Fibroblast of the aortic adventitia (primary cell): ENCODE measurements around the gene MTAP. TPM values are rescaled to one million over a fixed set of nuclear protein-coding genes. Genes with fewer than 3 reads are reported as not detected.
A peak's percentile ranks its signal among the peaks of the same experiment; 100 is the strongest.

Experiments used
- DNase-seq: peaks from one replicate; pipeline ENCODE4 v3.0.0-alpha.2; 2010; ENCODE audit warnings: low read depth
- H3K4me3 ChIP-seq: 2 replicates; pipeline ENCODE4 v1.5.1; 2011; ENCODE audit warnings: low read depth, mild to moderate bottlenecking, control low read depth, low read length, moderate library complexity
- total RNA-seq: library from RNA; depleted of rRNA; stranded (reverse); fragments of >200 nt; gene quantifications from 2 replicates; pipeline ENCODE4 v1.2.3, GENCODE V29; 2012; ENCODE audit warnings: low replicate concordance
- TF ChIP-seq, protein P1 (sequence below): IDR thresholded peaks from 2 replicates; pipeline ENCODE4 v1.5.1; 2011; ENCODE audit warnings: mild to moderate bottlenecking, low read length, control low read depth, inconsistent platforms; ENCODE audit not compliant: insufficient read depth

The MTAP gene
- total RNA-seq, 1 donor, result 62.2 TPM

DNA sequence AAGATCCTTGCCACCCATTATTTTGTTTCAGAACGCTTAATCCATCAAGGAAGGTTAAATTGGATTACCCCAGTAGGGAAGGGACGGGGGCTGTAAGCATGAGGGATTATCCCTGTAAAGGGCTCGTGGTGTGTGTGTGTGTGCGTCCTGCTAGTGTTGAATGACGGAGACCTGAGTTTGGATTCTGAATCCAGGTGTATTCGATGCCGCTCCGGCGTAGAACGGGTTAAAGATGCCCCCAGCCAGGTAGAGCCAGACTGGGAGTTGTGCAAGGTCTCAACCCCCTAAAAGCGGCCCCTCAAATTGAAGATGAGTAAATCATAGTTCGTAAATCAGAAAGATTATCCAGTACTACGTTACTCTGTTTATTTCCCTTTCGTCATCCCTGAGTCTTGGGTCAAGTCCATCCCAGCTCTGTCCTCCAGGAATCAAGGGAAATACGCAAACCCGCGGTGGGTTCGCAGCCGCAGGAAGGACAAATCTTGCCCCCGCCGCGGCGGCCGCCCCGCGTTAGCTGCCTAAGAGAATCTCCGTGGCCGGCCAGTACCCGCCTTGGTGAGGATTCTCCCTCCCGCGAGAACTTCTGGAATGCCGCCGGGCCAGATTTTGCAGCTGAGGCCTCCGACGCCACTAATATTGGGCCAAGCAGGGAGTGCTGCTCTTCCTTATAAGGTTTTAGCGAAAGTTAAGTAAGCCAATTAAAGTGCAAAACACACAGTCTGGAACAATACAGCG, 586 bp upstream of the MTAP start:
- peak; percentile 89 for DNase-seq
- TF ChIP-seq, protein P1, sequence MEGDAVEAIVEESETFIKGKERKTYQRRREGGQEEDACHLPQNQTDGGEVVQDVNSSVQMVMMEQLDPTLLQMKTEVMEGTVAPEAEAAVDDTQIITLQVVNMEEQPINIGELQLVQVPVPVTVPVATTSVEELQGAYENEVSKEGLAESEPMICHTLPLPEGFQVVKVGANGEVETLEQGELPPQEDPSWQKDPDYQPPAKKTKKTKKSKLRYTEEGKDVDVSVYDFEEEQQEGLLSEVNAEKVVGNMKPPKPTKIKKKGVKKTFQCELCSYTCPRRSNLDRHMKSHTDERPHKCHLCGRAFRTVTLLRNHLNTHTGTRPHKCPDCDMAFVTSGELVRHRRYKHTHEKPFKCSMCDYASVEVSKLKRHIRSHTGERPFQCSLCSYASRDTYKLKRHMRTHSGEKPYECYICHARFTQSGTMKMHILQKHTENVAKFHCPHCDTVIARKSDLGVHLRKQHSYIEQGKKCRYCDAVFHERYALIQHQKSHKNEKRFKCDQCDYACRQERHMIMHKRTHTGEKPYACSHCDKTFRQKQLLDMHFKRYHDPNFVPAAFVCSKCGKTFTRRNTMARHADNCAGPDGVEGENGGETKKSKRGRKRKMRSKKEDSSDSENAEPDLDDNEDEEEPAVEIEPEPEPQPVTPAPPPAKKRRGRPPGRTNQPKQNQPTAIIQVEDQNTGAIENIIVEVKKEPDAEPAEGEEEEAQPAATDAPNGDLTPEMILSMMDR, result no peak
- peak overlapping the region; percentile 84 for H3K4me3 ChIP-seq

DNA sequence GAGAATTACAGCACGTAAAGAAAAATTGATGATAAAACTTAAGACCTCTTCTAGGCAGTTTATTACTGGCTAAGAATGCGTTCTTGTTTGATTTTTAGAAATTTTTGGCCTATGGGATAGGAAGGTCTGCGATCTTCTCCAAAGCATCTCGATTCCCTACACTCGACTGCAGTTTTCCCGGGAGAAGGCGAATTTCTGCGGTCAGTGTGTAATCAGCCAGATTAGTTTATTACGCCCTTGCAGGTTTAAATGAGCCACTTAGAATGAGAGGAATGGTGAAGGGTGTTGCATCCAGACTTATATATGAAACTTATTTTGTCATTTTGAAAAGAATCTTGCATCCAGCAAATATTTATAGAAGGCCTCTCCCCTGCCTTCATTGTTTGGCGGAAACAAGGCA, 1.2 kb downstream of the MTAP start:
- DNase-seq, result peak; percentile 24
- H3K4me3 ChIP-seq, result peak overlapping the region; percentile 84
- TF ChIP-seq, protein P1, result no peak

DNA sequence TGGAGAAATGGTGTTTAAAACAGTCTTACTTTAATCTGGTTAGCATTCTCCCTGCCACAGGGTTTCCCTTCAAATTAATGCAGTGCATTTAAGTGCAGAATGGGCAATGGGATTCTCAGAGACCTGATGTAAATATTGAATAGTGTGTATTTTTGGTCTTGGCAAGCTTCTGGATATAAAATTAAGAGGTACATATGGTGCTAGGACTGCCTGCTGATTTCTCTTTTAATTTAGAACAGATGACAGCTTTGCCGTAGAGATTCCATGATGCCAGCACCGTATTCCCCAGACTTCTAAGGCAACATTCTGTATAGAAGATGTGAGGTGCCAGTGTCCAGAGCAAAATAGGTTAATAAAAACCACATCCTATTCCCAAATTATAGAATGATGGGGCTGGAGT, 1.9 kb downstream of the MTAP start:
- DNase-seq, result no peak
- peak overlapping the region; percentile 84 for H3K4me3 ChIP-seq
- TF ChIP-seq, protein P1, result no peak

DNA sequence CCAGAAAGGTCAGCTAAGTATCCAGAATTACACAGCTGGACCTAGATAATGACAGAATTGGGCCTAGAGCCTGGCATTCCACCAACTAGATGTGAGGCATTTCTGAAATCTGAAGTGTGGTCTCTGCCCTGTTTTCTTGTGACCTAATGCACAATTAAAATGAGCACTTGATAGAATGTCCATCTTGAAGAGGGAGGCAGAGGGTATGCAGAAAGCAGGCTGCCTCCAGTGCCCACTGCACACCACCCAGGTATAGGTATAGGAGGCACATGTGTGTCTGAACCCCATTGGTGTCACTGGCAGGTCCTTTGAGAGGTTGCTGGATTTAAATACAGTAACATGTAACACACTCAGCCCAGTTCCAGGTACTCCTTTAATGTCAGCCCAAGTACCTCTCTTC, 2.4 kb downstream of the MTAP start:
- no peak for DNase-seq
- TF ChIP-seq, protein P1, result no peak
- peak overlapping the region; percentile 25 for H3K4me3 ChIP-seq

DNA sequence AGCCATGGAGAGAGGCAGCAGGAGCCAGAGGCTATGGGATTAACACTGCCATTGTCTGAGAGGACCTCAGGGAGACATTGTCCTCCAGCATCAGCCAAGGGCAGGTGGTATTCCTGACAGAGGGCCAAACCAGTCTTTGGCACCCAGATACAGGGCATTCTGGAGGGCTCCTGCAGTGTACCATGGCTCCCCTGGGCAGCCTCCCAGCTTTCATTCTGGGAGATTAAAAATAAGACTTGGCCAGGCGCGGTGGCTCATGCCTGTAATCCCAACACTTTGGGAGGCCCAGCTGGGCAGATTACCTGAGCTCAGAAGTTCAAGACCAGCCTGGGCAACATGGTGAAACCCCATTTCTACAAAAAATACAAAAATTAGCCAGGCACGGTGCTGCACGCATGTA, 4.2 kb downstream of the MTAP start:
- H3K4me3 ChIP-seq, result no peak overlapping the region
- TF ChIP-seq, protein P1, result no peak
- no peak for DNase-seq

DNA sequence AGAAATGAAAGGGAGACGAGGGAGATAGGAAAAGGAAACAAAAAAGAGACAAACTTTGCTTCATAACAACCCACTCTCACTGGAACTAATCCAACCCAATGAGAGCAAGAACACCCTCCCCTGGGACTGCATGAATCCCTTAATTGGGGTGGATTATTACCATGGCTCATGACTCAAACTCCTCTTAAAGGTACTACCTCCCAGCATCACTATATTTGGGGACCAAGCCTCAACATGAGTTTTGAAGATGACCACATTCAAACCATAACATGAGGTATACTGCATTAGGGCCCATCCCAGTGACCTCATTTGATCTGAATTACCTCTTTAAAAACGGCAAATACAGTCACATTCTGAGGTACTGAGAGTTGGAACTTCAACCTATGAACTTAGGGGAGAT, 8.0 kb downstream of the MTAP start:
- TF ChIP-seq, protein P1, result no peak
- H3K4me3 ChIP-seq, result no peak overlapping the region
- DNase-seq, result peak; percentile 27

DNA sequence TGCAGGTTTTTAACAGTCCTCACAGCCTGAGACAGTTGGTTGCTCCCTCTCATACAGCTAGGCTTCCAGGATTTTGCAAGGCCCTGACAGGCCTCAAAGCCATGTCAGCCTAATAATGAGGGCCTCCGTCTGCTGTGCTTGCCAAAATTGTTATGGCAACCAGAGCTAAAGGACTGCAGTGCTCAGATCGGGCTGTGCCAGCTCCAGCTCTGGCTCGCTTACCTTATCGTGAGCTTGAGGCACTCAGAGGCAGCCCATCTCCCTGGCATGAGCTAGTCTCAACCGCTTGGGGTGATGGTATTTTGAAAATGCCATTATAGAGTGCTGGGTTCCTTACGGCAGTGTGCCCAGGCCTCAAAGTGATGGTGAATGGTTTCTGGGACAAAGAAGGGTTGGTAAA, 8.4 kb downstream of the MTAP start:
- TF ChIP-seq, protein P1, result no peak
- no peak overlapping the region for H3K4me3 ChIP-seq
- no peak for DNase-seq
